Peyer's patch (tissue), 4 donors: Measurements from ENCODE around the gene PLPP3. TPM values are rescaled to one million over a fixed set of nuclear protein-coding genes. Genes with fewer than 3 reads are reported as not detected.

Experiments
- DNase-seq, 3 donors: peaks; one replicate each; pipeline ENCODE4 v3.0.0-alpha.2; 2017 to 2019
- H3K27ac ChIP-seq, 4 donors: fragments of 200-600 bp; sonication (generic); one replicate each; pipeline ENCODE4 v1.5.1; 2016 to 2019
- H3K27me3 ChIP-seq, 2 donors: fragments of 200-600 bp; sonication (generic); one replicate each; pipeline ENCODE4 v1.5.1; 2019
- H3K36me3 ChIP-seq, 3 donors: fragments of 200-600 bp; sonication (generic); one replicate each; pipeline ENCODE4 v1.5.1; 2016 to 2019
- H3K4me1 ChIP-seq, 4 donors: fragments of 200-600 bp; sonication (generic); one replicate each; pipeline ENCODE4 v1.5.1; 2016 to 2019
- H3K4me3 ChIP-seq, 4 donors: fragments of 200-600 bp; sonication (generic); 1 replicate in 3 of 4; 2 replicates in 1 of 4; pipeline ENCODE4 v1.5.1; 2016 to 2019; ENCODE audit warnings: mild to moderate bottlenecking in 1 of 4
- H3K9me3 ChIP-seq, 4 donors: fragments of 200-600 bp; sonication (generic); one replicate each; pipeline ENCODE4 v1.5.1; 2016 to 2019; ENCODE audit warnings: mild to moderate bottlenecking in 1 of 4
- CTCF ChIP-seq, 6 experiments: fragments of 450-650 bp in 4 of 6; fragments of 200-600 bp in 2 of 6; sonication (generic) in 1 of 6; IDR thresholded peaks; one replicate each; pipeline ENCODE4 v1.5.1; 2017 to 2019; ENCODE audit warnings: antibody characterized with exemption in 6 of 6, mild to moderate bottlenecking in 3 of 6, moderate library complexity in 1 of 6
- POLR2A ChIP-seq, 2 donors: fragments of 450-650 bp; IDR thresholded peaks; one replicate each; pipeline ENCODE4 v1.5.1; 2017; ENCODE audit warnings: antibody characterized with exemption in 2 of 2, mild to moderate bottlenecking in 2 of 2, moderate library complexity in 2 of 2
- total RNA-seq, 4 donors: library from RNA; depleted of rRNA; stranded (reverse); fragments of >200 nt; gene quantifications; one replicate each; pipeline ENCODE4 v1.1.0, GENCODE V29; 2016

Gene PLPP3
- total RNA-seq, 4 donors from 2014 or later: 27.0 to 63.7 (median 37.6) TPM

DNA sequence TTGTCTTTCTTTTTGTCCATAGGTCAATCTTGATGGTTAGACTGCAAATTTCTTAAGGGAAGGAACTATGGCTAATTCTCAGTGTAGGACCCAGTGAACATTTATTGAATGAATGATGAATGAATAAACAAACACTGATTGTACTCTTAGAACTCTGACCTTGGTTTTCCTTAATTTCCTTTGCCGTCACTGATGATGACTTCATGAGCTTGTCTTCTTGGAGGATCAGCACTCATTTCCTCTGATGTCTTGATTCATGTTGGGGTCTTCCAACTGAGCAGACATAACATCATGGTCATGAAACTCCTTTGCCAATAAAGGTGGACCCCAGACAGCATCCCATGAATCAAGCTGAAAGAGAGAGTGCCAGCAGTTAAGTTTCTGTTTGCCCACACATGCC, 96.3 kb downstream of the PLPP3 start:
- Histone ChIP-seq H3K36me3 (no peaks in the 10 kb centered on the region), H3K27ac (no peak overlapping the region), H3K27me3 (no peaks in the 10 kb centered on the region), H3K4me3 (no peak overlapping the region), H3K9me3 (no peaks in the 10 kb centered on the region), H3K4me1 (no peaks in the 10 kb centered on the region)
- no peak for DNase-seq
- TF ChIP-seq POLR2A (IDR thresholded peaks at IDR 0.05) (no peak), CTCF (IDR thresholded peaks at IDR 0.05) (no peak)

- Histone ChIP-seq H3K36me3 (no peaks in the 10 kb centered on the region), H3K9me3 (no peaks in the 10 kb centered on the region), H3K27me3 (no peaks in the 10 kb centered on the region), H3K4me1 (no peaks in the 10 kb centered on the region), H3K4me3 (no peak overlapping the region), H3K27ac (no peak overlapping the region)
- no peak for DNase-seq
- TF ChIP-seq POLR2A (IDR thresholded peaks at IDR 0.05) (no peak), CTCF (IDR thresholded peaks at IDR 0.05) (no peak)
Measured at GRCh38 chr1:56482486-56482885, 96.9 kb downstream of the PLPP3 start.

GRCh38 chr1:56481140-56481694, 98.1 kb downstream of the PLPP3 start:
- Histone ChIP-seq H3K4me3 (no peak overlapping the region), H3K27ac (no peak overlapping the region), H3K4me1 (peaks cover 0 to 3% (median 0%) of the 10 kb centered on the region in 4 donors), H3K27me3 (no peaks in the 10 kb centered on the region), H3K9me3 (no peaks in the 10 kb centered on the region), H3K36me3 (no peaks in the 10 kb centered on the region)
- DNase-seq: no peak
- no peak for TF ChIP-seq POLR2A (IDR thresholded peaks at IDR 0.05)
- no peak for TF ChIP-seq CTCF (IDR thresholded peaks at IDR 0.05)

GRCh38 chr1:56478734-56479133, 100.6 kb downstream of the PLPP3 start:
- Histone ChIP-seq H3K9me3 (no peaks in the 10 kb centered on the region), H3K36me3 (no peaks in the 10 kb centered on the region), H3K27me3 (no peaks in the 10 kb centered on the region), H3K4me3 (no peak overlapping the region), H3K4me1 (peaks cover 0 to 3% (median 0%) of the 10 kb centered on the region in 4 donors), H3K27ac (no peak overlapping the region)
- TF ChIP-seq POLR2A (IDR thresholded peaks at IDR 0.05) (no peak), CTCF (IDR thresholded peaks at IDR 0.05) (no peak)
- no peak for DNase-seq

DNA sequence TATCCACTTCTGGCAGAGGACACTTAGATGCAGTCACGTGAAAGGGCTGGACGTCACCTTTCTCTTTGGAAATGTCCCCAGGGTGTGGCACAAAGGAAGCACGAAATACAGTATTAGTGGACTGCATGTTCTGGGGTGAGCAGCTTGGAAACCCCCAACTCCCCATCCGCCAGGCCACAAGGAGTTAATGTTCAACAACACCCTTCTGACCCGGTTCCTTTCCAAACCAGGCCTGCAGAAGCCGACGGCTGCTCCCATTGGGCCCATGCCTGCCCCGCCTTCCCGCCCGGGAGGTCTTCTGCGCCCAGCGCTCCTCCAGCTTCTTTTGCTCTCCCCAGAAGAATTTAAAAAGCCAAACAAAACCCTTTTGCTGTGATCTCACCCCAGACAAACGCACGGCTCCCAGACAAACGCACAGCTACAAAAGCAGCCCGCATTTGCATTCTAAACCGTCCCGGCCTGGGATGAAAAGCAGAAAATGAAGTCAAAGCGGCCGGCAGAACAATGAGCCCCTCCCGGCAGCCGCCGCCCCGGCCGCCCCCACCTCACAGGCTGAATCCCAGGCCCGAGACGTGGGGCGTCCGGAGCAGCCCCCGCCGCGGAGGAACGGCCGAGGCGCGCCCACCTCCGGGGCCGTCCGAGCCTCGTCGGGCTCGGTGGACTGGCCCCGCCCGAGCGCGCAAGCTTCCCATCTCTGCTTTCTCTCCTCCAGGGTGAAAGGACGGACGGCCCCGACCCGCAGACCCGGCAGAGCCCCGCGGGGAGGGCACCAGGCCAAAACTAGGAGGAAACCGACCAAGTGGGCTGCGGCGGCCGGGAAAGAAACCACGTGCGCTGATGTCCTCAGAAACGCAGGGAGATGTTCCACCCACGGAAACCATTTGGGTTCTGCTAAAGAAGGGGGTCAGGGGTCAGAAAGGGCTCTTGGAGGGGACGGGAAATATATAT, 101.9 kb downstream of the PLPP3 start:
- Histone ChIP-seq H3K9me3 (no peaks in the 10 kb centered on the region), H3K27me3 (no peaks in the 10 kb centered on the region), H3K27ac (peak overlapping the region; percentile 67 to 90 (median 70)), H3K4me3 (peak overlapping the region; percentile 35 to 63 (median 50)), H3K4me1 (peaks cover 0 to 5% (median 2%) of the 10 kb centered on the region in 4 donors), H3K36me3 (no peaks in the 10 kb centered on the region)
- TF ChIP-seq POLR2A (IDR thresholded peaks at IDR 0.05): no peak
- no peak for TF ChIP-seq CTCF (IDR thresholded peaks at IDR 0.05)
- DNase-seq: peak; percentile 19 to 62 (median 61)
